Uterus (tissue), 4 donors: Measurements from ENCODE around the gene GVQW3. TPM values are rescaled to one million over a fixed set of nuclear protein-coding genes. Genes with fewer than 3 reads are reported as not detected.

Source experiments
- DNase-seq, 2 donors: peaks; one replicate each; pipeline ENCODE4 v3.0.0-alpha.2; 2019 to 2020
- H3K27ac ChIP-seq, 2 donors: fragments of 200-600 bp; sonication (generic); 1 replicate in 1 of 2; 2 replicates in 1 of 2; pipeline ENCODE4 v1.5.1; 2016 to 2018
- H3K27me3 ChIP-seq, 2 donors: fragments of 200-600 bp; sonication (generic); one replicate each; pipeline ENCODE4 v1.5.1; 2018 to 2019; ENCODE audit warnings: control low read depth in 1 of 2
- H3K36me3 ChIP-seq, 2 donors: fragments of 200-600 bp; sonication (generic); one replicate each; pipeline ENCODE4 v1.5.1; 2019; ENCODE audit warnings: control low read depth in 1 of 2
- H3K4me1 ChIP-seq, 2 donors: fragments of 200-600 bp; sonication (generic); one replicate each; pipeline ENCODE4 v1.5.1; 2018 to 2019; ENCODE audit warnings: control low read depth in 1 of 2
- H3K4me3 ChIP-seq, 2 donors: fragments of 200-600 bp; sonication (generic); 1 replicate in 1 of 2; 2 replicates in 1 of 2; pipeline ENCODE4 v1.5.1; 2018 to 2019; ENCODE audit warnings: mild to moderate bottlenecking in 1 of 2
- H3K9me3 ChIP-seq, 2 donors: fragments of 200-600 bp; sonication (generic); one replicate each; pipeline ENCODE4 v1.5.1; 2019; ENCODE audit warnings: control low read depth in 1 of 2
- POLR2A ChIP-seq, 2 donors: fragments of 450-650 bp; IDR thresholded peaks; one replicate each; pipeline ENCODE4 v1.6.1; 2016; ENCODE audit warnings: antibody characterized with exemption in 2 of 2, mild to moderate bottlenecking in 1 of 2, moderate library complexity in 1 of 2
- intact Hi-C: fragments of 100-400 bp; cut with DNase I; formaldehyde crosslinking; loops from one replicate; pipeline ENCODE4 v1.15.1; 2023; ENCODE audit warnings: low total_unique reads
- total RNA-seq, 4 donors: library from RNA; depleted of rRNA in 3 of 4; stranded (reverse); fragments of >200 nt in 3 of 4; gene quantifications; one replicate each; pipeline versions ENCODE4 v1.1.0 to v1.2.4, GENCODE V29; 2014 to 2023
- TF ChIP-seq, protein P1 (sequence below), 4 experiments: fragments of 200-600 bp in 2 of 4; fragments of 450-650 bp in 2 of 4; sonication (generic) in 2 of 4; IDR thresholded peaks; one replicate each; pipeline ENCODE4 v1.5.1; 2016 to 2019; ENCODE audit warnings: antibody characterized with exemption in 4 of 4, mild to moderate bottlenecking in 2 of 4, moderate library complexity in 1 of 4
- donor health status: DM: yes; HTN: yes; CAD: no.

Gene GVQW3
- total RNA-seq, 4 donors from 2014 or later, result 3.2 to 13.6 (median 8.4) TPM

DNA sequence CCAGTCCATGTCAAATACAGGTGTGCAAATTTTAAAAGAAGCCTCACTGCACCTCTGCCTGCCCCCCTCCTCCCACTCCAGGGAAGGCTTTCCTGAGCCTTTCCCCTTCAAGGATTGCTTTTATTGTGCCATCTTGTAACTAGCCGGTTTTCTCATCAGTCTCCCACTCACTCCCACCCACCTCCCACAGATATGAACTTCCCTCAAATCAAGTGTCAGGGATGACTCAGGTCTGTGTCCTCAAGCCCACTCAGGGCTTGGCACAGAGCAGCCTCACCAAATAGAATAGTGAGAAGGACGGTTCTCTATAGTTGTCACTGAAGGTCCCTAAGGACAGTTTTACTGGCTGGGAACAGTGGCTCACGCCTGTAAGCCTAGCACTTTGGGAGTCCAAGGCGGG lies 43.2 kb upstream of the GVQW3 start:
- Histone ChIP-seq H3K27me3 (no peaks in the 10 kb centered on the region), H3K9me3 (no peaks in the 10 kb centered on the region), H3K27ac (peak overlapping the region in 1 of 2 donors; percentile 30), H3K4me3 (no peak overlapping the region), H3K36me3 (no peaks in the 10 kb centered on the region), H3K4me1 (no peaks in the 10 kb centered on the region)
- no peak for DNase-seq
- no peak for TF ChIP-seq POLR2A (IDR thresholded peaks at IDR 0.05)
- TF ChIP-seq, protein P1, sequence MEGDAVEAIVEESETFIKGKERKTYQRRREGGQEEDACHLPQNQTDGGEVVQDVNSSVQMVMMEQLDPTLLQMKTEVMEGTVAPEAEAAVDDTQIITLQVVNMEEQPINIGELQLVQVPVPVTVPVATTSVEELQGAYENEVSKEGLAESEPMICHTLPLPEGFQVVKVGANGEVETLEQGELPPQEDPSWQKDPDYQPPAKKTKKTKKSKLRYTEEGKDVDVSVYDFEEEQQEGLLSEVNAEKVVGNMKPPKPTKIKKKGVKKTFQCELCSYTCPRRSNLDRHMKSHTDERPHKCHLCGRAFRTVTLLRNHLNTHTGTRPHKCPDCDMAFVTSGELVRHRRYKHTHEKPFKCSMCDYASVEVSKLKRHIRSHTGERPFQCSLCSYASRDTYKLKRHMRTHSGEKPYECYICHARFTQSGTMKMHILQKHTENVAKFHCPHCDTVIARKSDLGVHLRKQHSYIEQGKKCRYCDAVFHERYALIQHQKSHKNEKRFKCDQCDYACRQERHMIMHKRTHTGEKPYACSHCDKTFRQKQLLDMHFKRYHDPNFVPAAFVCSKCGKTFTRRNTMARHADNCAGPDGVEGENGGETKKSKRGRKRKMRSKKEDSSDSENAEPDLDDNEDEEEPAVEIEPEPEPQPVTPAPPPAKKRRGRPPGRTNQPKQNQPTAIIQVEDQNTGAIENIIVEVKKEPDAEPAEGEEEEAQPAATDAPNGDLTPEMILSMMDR (IDR thresholded peaks at IDR 0.05), result no peak
- intact Hi-C loops, result no loop called here

DNA sequence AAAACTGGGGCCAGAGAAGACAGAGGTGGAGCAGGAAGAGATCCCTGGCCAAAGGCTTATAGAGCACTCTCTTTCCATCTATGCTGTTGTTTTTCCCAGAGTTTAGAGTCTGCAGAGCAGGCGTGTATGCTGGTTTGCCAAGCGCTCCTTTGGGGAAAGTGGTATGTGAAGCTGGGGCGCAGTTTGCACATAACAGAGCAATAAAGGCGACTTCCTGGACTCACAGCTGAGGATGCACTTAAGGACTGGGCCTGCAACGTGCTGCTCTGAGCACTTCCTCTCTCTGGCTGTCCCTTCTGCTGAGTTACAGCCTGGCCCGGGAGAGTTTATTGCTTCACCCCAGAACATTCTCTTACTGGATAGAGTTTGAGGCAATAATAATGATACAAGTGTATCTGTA lies 41.9 kb upstream of the GVQW3 start:
- Histone ChIP-seq H3K4me1 (no peaks in the 10 kb centered on the region), H3K27me3 (no peaks in the 10 kb centered on the region), H3K27ac (peak overlapping the region; percentile 30 to 57), H3K9me3 (no peaks in the 10 kb centered on the region), H3K36me3 (no peaks in the 10 kb centered on the region), H3K4me3 (no peak overlapping the region)
- DNase-seq, result peak; percentile 63 to 69
- TF ChIP-seq, protein P1 (IDR thresholded peaks at IDR 0.05), result no peak
- TF ChIP-seq POLR2A (IDR thresholded peaks at IDR 0.05), result no peak
- intact Hi-C loops, result no loop called here

DNA sequence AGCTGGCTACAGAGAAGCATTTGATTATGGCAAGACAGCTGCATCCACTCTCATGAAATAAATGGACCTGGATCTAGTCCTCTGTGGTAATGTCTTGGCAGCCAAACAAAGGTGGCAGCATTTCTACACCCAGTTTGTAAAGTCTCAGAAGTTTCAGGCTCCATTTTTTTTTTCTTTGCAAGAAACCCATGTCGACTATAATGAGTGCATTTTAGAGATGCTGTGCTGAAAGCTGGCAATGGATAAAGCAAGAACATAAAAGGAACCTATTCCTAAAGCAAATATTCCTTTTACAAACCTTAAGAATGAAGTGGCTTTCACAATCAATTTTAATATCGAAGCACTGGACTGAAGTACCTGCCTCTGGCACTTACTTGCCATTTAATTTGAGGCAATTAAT lies 33.7 kb upstream of the GVQW3 start:
- no peaks in the 10 kb centered on the region for H3K36me3 ChIP-seq
- no peak overlapping the region for H3K27ac ChIP-seq
- no peaks in the 10 kb centered on the region for H3K27me3 ChIP-seq
- TF ChIP-seq POLR2A (IDR thresholded peaks at IDR 0.05), result no peak
- TF ChIP-seq, protein P1 (IDR thresholded peaks at IDR 0.05), result no peak
- no peak for DNase-seq
- no peak overlapping the region for H3K4me3 ChIP-seq
- intact Hi-C loops, result no loop called here
- peaks cover 0 to 6% of the 10 kb centered on the region in 2 donors for H3K4me1 ChIP-seq
- no peaks in the 10 kb centered on the region for H3K9me3 ChIP-seq

DNA sequence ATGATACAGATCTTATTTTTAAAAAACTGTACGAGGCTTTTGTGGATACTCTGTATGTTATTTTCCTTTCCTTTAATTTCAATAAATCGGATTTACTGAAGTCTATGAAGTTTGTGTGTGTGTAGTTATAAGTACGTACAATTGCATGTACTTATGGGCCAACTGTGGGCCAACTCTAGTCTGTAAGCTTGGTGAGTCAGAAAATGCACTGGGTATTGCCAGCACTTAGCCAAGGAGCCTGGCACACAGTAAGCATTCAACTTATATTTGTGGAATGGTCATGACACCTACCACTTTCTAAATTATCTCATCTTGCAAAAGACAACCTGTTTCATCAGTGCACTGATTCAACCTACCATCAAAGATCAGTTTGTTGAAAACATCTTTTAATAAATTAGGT lies 32.8 kb upstream of the GVQW3 start:
- no peaks in the 10 kb centered on the region for H3K9me3 ChIP-seq
- H3K36me3 ChIP-seq, result no peaks in the 10 kb centered on the region
- H3K27ac ChIP-seq, result no peak overlapping the region
- H3K27me3 ChIP-seq, result no peaks in the 10 kb centered on the region
- TF ChIP-seq, protein P1 (IDR thresholded peaks at IDR 0.05), result no peak
- TF ChIP-seq POLR2A (IDR thresholded peaks at IDR 0.05), result no peak
- DNase-seq, result no peak
- no peak overlapping the region for H3K4me3 ChIP-seq
- intact Hi-C loops, result no loop called here
- peaks cover 0 to 6% of the 10 kb centered on the region in 2 donors for H3K4me1 ChIP-seq

DNA sequence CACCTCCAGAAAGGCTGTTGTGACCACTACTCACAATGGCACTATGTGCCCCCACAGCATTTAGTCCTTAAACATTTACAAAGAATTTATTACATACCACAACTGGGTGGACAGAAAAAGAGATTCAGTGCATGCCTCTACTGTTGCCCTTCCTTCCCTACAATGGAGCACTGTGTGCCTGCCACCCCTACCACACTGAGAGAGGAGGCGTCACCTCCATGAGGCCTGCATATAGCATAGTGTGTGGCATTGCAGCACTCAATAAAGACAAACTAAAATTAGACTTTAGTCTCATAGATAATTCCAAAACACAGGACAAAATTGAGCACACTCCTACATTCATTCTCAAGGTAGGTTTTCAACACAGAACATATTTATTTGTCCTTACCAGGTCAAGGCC lies 26.0 kb upstream of the GVQW3 start:
- no peak for TF ChIP-seq POLR2A (IDR thresholded peaks at IDR 0.05)
- TF ChIP-seq, protein P1 (IDR thresholded peaks at IDR 0.05), result no peak
- no peaks in the 10 kb centered on the region for H3K27me3 ChIP-seq
- DNase-seq, result no peak
- no peak overlapping the region for H3K4me3 ChIP-seq
- no peak overlapping the region for H3K27ac ChIP-seq
- H3K9me3 ChIP-seq, result no peaks in the 10 kb centered on the region
- no peaks in the 10 kb centered on the region for H3K4me1 ChIP-seq
- intact Hi-C loops, result no loop called here
- no peaks in the 10 kb centered on the region for H3K36me3 ChIP-seq
